ENCODE measurements around the gene DGKB.

DNA sequence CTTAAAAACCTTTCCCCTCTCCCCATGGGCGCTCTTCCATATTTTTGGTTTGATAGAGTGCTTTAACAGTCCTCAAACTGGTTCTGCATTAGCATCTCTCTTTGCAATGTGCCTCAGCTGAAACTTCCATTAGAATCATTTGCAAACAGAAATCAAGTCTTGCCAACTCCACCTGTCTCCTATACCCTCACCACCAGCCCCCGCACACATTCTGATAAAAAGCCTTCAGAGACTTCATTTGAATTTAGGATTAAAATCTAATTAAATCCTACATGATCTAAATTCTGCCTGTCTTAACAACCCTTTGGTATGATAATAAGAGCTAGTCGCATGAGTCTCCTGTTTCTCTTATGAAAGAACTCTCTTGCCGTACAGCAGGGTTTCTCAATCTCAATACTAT, 528.2 kb downstream of the DGKB start:
- TF ChIP-seq CTCF (IDR thresholded peaks at IDR 0.05) (no peak), SIN3A (IDR thresholded peaks at IDR 0.05; ENCODE audit: borderline replicate concordance, low read depth, low read length) (no peak), EZH2phosphoT487 (IDR thresholded peaks at IDR 0.05; ENCODE audit: borderline replicate concordance, low read depth) (no peak), JUND (IDR thresholded peaks at IDR 0.05) (no peak)

Measured in SK-N-SH (cell line).